Measurements from ENCODE around the gene AGPAT4. TPM values are rescaled to one million over a fixed set of nuclear protein-coding genes. Genes with fewer than 3 reads are reported as not detected.

The AGPAT4 gene
- total and polyA plus RNA-seq, 2 of the 13 experiments (the other 11 are each of a cell fraction or from before 2014, with no cell fraction given) = 0.07 to 0.13 TPM

DNA sequence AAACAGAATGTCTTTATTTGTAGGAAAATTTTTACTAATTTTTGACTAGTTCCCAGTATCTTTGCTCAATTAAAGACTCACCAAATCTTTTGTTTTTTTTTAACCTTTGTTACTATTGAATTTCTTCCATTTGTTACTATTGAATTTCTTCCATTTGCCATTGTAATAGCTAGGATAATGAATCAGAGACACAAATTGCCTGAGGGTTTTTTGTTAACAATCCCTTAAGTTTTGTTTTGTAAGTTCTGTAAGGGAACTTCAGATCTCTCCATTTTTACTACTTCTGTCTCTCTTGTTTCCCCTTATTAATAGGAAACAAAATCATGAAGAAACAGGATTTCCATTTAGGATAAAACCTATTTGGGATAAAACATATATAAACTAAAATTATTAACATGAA is 177.9 kb downstream of the AGPAT4 start (continued):
- TF ChIP-seq STAT6 (CRISPR knock-in tag; IDR thresholded peaks at IDR 0.05; ENCODE audit: borderline replicate concordance) (no peak), RFXAP (CRISPR knock-in tag; IDR thresholded peaks at IDR 0.05; ENCODE audit: borderline replicate concordance) (no peak), PRDM10 (CRISPR knock-in tag; IDR thresholded peaks at IDR 0.05; ENCODE audit: low read depth) (no peak)
- TF ChIP-seq, protein P1, sequence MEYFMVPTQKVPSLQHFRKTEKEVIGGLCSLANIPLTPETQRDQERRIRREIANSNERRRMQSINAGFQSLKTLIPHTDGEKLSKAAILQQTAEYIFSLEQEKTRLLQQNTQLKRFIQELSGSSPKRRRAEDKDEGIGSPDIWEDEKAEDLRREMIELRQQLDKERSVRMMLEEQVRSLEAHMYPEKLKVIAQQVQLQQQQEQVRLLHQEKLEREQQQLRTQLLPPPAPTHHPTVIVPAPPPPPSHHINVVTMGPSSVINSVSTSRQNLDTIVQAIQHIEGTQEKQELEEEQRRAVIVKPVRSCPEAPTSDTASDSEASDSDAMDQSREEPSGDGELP (IDR thresholded peaks at IDR 0.05; ENCODE audit: borderline replicate concordance, low read depth) = no peak

DNA sequence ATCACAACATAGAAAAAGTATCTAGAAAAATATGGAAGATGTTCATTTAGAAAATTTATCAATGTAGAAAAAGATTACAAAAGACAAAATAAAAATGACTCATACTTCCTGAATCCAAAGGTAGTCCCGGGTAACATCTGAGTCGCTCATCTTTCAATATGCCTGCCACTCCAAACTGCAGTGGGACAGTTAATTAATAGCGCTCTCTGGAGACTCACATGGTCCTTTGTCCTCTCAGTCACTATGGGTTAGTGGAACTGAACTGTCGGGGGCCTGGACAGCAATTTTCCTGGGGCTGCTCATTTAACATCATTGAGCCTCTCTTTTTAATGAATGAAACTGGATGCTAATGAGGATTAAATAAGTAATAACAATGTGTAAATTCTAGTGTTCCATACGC is 178.9 kb downstream of the AGPAT4 start:
- BruUV-seq (replicated peaks) = no TSS peak
- ChIA-PET POLR2A (no interaction called here), CTCF (ENCODE audit: low intra/inter-chr PET ratio, low total read pairs) (no interaction called here)
- Histone ChIP-seq H2AFZ (ENCODE audit: low read length) (no peak overlapping the region), H3K9me3 (ENCODE audit: low read length) (no peaks in the 10 kb centered on the region), H3K4me1 (ENCODE audit: insufficient read depth, low read length) (no peaks in the 10 kb centered on the region), H3K27me3 (ENCODE audit: control insufficient read depth in 1 of 2, insufficient read depth in 2 of 2, low read length in 2 of 2) (no peaks in the 10 kb centered on the region), H4K20me1 (ENCODE audit: insufficient read depth, low read length) (no peaks in the 10 kb centered on the region), H3K79me2 (ENCODE audit: insufficient read depth, low read length) (no peaks in the 10 kb centered on the region), H3K27ac (ENCODE audit: extremely low read length, insufficient read depth, low read length) (no peak overlapping the region), H3K4me2 (ENCODE audit: low read depth, low read length) (no peak overlapping the region), H3K36me3 (replicated peaks in 1 of 2; ENCODE audit: control insufficient read depth in 1 of 2, insufficient read depth in 2 of 2, low read length in 2 of 2) (peaks cover 16 to 50% of the 10 kb centered on the region in 2 experiments), H3K9ac (ENCODE audit: insufficient read depth, low read depth, low read length) (no peak overlapping the region), H3K4me3 (replicated peaks in 1 of 3; ENCODE audit: insufficient read depth in 1 of 3, low read depth in 2 of 3, low read length in 3 of 3) (no peak overlapping the region)
- ATAC-seq = no peak
- intact Hi-C loops (cut with micrococcal nuclease; ENCODE audit: unreplicated experiment) (loop anchor here (10.0 kb wide), 1 partner anchor 160 kb away; no protein-coding TSS in a partner anchor), in situ Hi-C loops (cut with HindIII; ENCODE audit: extremely low pct_ligation_motif_present, low pct_unique_long_range_greater_than_20kb) (loop anchor here (5.0 kb wide), 1 partner anchor 277 kb away; no protein-coding TSS in a partner anchor)
- no peak for TF ChIP-seq ZBTB3 (CRISPR knock-in tag; IDR thresholded peaks at IDR 0.05; ENCODE audit: borderline replicate concordance, low read depth)
- TF ChIP-seq KDM5B (CRISPR knock-in tag; IDR thresholded peaks at IDR 0.05; ENCODE audit: borderline replicate concordance) = no peak
- no peak for TF ChIP-seq FOXP1 (IDR thresholded peaks at IDR 0.05)
- TF ChIP-seq FOXP1 (CRISPR knock-in tag; IDR thresholded peaks at IDR 0.05) = no peak
- no peak for TF ChIP-seq ZNF136 (CRISPR knock-in tag; IDR thresholded peaks at IDR 0.05; ENCODE audit: low read depth)
- no peak for TF ChIP-seq TOE1 (CRISPR knock-in tag; IDR thresholded peaks at IDR 0.05)
- TF ChIP-seq DR1 (CRISPR knock-in tag; IDR thresholded peaks at IDR 0.05) = no peak
- no peak for TF ChIP-seq CBX5 (CRISPR knock-in tag; IDR thresholded peaks at IDR 0.05; ENCODE audit: borderline replicate concordance)
- no peak for TF ChIP-seq MIER2 (CRISPR knock-in tag; IDR thresholded peaks at IDR 0.05)
- TF ChIP-seq YY1 (IDR thresholded peaks at IDR 0.05; ENCODE audit: insufficient read depth, insufficient replicate concordance, low read depth, low read length) = no peak
- DNase-seq (ENCODE audit: low spot score) = no peak
- no peak for FAIRE-seq
- 94% methylated on average over 5 of the region's 5 CpGs for WGBS (ENCODE audit: low lambda C conversion rate)

All from HepG2 (cell line).